Measurements from ENCODE around the gene EIF4E1B. TPM values are rescaled to one million over a fixed set of nuclear protein-coding genes. Genes with fewer than 3 reads are reported as not detected.

Gene EIF4E1B
- total RNA-seq, 1 donor from 2014 or later: not detected

GRCh38 chr5:176680226-176680563 is 49.7 kb downstream of the EIF4E1B start:
- DNase-seq (ENCODE audit: low spot score) (no peak), ATAC-seq (no peak)

DNA sequence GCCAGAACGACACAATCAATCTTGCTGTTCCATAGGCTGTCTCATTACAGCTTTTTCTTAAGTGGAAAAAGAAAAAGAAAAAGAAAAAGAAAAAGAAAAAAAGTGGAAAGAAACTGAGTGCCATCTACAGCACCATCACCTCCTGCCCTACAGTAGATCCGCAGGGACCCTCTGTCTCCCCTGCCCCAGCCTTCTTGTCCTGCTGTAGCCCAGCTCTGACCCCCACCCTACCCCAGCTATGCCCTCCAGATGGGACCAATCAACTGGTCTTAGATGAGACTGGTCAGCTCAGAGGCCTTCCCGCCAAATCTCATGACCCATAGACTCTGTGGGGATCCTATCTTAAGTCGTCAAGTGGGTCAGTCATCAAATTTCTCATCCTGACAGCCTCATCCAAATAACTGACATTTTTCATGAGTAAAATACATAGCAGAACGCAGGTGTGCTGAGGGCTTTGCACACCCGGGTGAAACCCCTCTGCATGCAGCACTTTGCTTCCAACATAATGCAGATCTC is 51.6 kb downstream of the EIF4E1B start:
- no peak for DNase-seq (ENCODE audit: low spot score)
- ATAC-seq: no peak

DNA sequence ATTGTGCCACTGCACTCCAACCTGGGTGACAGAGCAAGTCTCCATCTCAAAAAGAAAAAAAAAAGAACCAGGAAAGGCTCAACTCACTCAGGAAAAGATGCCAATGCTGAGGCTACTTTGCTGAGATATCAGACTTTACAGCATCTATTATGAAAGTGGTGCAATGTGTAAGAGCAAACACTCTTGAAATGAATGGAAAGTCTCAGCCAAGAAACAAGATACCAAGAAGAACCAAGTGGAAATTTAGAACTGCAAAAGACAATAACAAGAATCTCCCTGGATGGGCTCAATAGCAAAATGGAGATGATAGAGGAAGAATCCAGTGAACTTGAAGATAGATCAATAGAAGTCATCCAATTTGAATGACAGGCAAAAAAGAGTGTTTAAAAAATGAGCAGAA is 54.5 kb downstream of the EIF4E1B start:
- no peak for DNase-seq (ENCODE audit: low spot score)
- ATAC-seq: no peak

DNA sequence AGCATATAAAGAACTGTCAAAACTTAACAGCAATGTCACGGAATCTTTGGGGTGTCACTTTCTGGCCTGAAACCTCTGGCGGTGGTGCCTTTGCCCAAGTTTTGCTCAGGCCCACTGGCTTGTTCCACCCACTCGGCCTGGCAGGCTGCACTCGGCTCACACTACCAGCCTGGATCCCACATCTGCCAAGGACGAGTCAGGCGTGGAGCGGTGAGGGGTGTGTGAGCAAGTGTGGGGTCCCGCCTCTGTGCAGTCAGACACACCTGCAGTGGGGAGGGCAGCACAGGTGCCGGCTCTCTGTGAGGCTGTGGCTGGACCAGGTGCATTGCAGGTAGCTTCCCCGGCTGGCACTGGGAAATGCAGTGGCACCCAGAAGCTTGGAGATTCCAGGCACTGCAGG is 56.8 kb downstream of the EIF4E1B start:
- ATAC-seq: no peak
- no peak for DNase-seq (ENCODE audit: low spot score)

GRCh38 chr5:176687881-176688280 is 57.4 kb downstream of the EIF4E1B start:
- no peak for DNase-seq (ENCODE audit: low spot score)
- ATAC-seq: no peak

DNA sequence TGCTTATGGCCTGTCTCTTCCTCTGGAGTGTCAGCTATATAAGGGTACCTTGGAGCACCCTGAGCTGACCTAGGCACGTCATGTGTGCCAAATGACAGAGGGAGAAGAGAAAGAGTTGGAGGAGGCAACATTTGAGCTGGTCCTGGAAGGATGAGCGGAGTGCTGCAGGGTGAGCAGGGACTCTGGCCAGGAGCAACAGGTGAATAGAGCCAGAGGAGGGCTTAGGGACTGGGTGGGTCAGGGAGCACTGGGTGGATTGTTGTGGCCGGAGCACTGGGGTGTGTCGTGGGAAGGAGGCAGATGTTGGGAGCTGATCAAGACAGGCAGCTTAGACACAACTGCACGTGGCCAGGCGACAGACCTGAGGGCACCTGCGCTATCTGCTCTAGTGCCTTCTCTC is 60.4 kb downstream of the EIF4E1B start:
- no peak for ATAC-seq
- DNase-seq (ENCODE audit: low spot score): no peak

DNA sequence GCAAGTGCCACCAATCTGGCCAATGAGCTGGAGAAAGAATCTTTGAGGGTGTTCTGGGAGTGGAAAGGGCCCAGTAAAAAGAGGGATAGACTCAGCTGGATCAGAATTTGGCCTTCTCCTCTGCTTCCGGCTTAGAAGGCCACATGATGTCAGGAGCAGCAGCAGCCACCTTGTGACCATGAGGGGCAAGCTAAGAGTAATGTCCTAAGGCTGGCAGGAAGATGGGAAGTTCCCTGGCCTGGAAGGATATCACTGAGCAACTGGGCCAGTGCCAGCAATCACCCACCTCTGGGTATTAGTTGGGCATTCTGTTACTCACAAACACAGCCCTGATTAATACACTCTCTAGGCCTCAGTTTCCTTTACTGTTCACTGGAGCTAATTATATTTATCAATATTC is 61.0 kb downstream of the EIF4E1B start:
- DNase-seq (ENCODE audit: low spot score) (no peak), ATAC-seq (no peak)

DNA sequence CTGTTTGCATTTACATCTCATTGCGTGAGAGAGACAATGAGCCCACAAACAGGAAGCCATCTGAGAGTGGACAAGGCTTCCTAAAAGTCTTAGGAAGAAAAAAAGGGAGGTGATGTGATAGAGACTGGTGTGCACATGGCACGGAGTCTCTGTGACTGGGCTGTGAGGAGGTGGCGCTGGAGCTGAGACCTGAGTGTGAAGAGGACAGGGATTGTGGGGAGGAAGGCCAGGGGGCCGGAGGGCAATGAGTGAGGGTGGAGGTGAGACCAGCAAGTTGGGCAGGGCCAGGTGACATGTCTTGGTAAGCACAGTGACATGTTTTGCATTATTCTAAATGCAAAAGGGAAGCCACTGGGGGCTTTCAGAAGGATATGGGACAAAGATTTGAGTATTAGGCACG is 61.9 kb downstream of the EIF4E1B start:
- DNase-seq (ENCODE audit: low spot score) (no peak), ATAC-seq (no peak)

GRCh38 chr5:176692839-176693476 is 62.5 kb downstream of the EIF4E1B start:
- ATAC-seq (no peak), DNase-seq (ENCODE audit: low spot score) (no peak)

GRCh38 chr5:176693477-176693851 is 63.0 kb downstream of the EIF4E1B start:
- no peak for ATAC-seq
- DNase-seq (ENCODE audit: low spot score): no peak

- DNase-seq (ENCODE audit: low spot score): no peak
- no peak for ATAC-seq
Measured at GRCh38 chr5:176694146-176694545, 63.7 kb downstream of the EIF4E1B start.

GRCh38 chr5:176694631-176695030 is 64.2 kb downstream of the EIF4E1B start:
- DNase-seq (ENCODE audit: low spot score) (no peak), ATAC-seq (no peak)

DNA sequence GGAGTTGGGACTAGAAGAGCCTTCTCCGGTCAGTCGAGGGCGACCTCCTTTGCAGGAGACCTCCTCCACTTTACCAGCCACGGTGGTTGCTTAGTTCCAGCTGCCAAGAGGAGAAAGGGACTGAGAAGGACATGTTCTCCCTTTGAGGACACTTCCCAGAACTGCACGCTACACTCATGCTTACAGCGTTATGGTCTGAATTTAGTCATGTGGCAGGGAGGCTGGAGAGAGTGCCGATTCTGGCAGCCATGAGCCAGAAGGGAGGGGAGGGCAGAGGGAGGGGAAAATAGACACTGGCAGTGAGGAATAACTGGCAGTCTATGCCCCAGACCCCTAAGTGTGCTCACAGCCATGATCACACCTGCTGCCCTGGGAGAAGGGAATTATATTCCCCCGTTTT is 64.6 kb downstream of the EIF4E1B start:
- ATAC-seq: no peak

More for the DNA sequence above, 64.6 kb downstream of the EIF4E1B start:
- DNase-seq (ENCODE audit: low spot score): no peak

Other genes starting within 250 kb of the EIF4E1B start
- 12.0 TPM for gene NOP16, start 242.1 kb upstream of the EIF4E1B start, total RNA-seq
- gene HIGD2A, start 241.9 kb upstream of the EIF4E1B start, total RNA-seq: 49.2 TPM
- gene CLTB, start 214.1 kb upstream of the EIF4E1B start, total RNA-seq: 37.3 TPM
- gene FAF2, start 182.3 kb upstream of the EIF4E1B start, total RNA-seq: 16.5 TPM
- gene RNF44, start 93.3 kb upstream of the EIF4E1B start, total RNA-seq: 15.3 TPM
- 87.3 TPM for gene CDHR2, start 81.3 kb upstream of the EIF4E1B start, total RNA-seq
- gene GPRIN1, start 20.5 kb upstream of the EIF4E1B start, total RNA-seq: 0.18 TPM
- not detected for gene SNCB, start 141 bp upstream of the EIF4E1B start, total RNA-seq
- gene TSPAN17, start 16.8 kb downstream of the EIF4E1B start, total RNA-seq: 13.7 TPM
- not detected for gene UNC5A, start 179.9 kb downstream of the EIF4E1B start, total RNA-seq